ENCODE results near the gene NHERF2. TPM values are rescaled to one million over a fixed set of nuclear protein-coding genes. Genes with fewer than 3 reads are reported as not detected.

The NHERF2 gene
- total and polyA plus RNA-seq, 9 of the 15 experiments (the other 6 are each of a cell fraction or from before 2014, with no cell fraction given): 0.15 to 42.0 (median 12.5) TPM

- TF ChIP-seq XRCC4 (IDR thresholded peaks at IDR 0.05; ENCODE audit: extremely low read depth, insufficient read depth, insufficient read length) (no peak), ELF2 (CRISPR knock-in tag; IDR thresholded peaks at IDR 0.05) (no peak), NEUROD1 (IDR thresholded peaks at IDR 0.05; ENCODE audit: borderline replicate concordance, low read depth, low read length, partially characterized antibody) (peak; percentile 41), SMAD3 (CRISPR knock-in tag; conservative IDR thresholded peaks at IDR 0.05) (no peak), NONO (IDR thresholded peaks at IDR 0.05; ENCODE audit: low read depth in 2 of 2, low read length in 1 of 2) (peak; percentile 91), MTA3 (IDR thresholded peaks at IDR 0.05; ENCODE audit: borderline replicate concordance) (peak; percentile 73; the same call in 1 of the 2 replicates), DMBX1 (CRISPR knock-in tag; IDR thresholded peaks at IDR 0.05; ENCODE audit: borderline replicate concordance) (peak; percentile 84), MGA (IDR thresholded peaks at IDR 0.05) (no peak), KLF16 (IDR thresholded peaks at IDR 0.05) (no peak), THRA (IDR thresholded peaks at IDR 0.05) (no peak), MITF (IDR thresholded peaks at IDR 0.05) (no peak), TAF1 (IDR thresholded peaks at IDR 0.05; ENCODE audit: control insufficient read depth, extremely low read depth, insufficient read depth, low read length, severe bottlenecking) (peak; percentile 88)
These were observed 43.0 kb upstream of the NHERF2 start, which contains the start of gene GFER (continued) for GRCh38 chr16:1983544-1984346.

Measured in K562 (cell line).